IMR-90 (cell line): ENCODE data around the gene DHRS7. TPM values are rescaled to one million over a fixed set of nuclear protein-coding genes. Genes with fewer than 3 reads are reported as not detected.

ENCODE experiments used
- ATAC-seq: fragments of 200-7000 bp; cut with Tn5 transposase; 2 replicates; pipeline ENCODE4 v1.9.1; 2020; ENCODE audit warnings: low read depth, mild to moderate bottlenecking, moderate library complexity
- BruUV-seq: library from RNA; stranded (reverse); fragments of 400-500 nt; replicated peaks from 2 replicates; lab custom pipeline; 2021; lab: Mats Ljungman, UMichigan
- CTCF ChIA-PET: fragments of 300-600 bp; formaldehyde crosslinking; extraction: SDS; loops from one replicate; lab custom pipeline; 2021; ENCODE audit warnings: antibody characterized with exemption; lab: Yijun Ruan, JAX
- POLR2A ChIA-PET: fragments of 300-600 bp; sonication (Branson Sonifier 250); formaldehyde crosslinking; loops from one replicate; lab custom pipeline; 2022; ENCODE audit warnings: antibody characterized with exemption; ENCODE audit not compliant: unreplicated experiment; lab: Charles Lee
- DNase-seq: peaks from one replicate; pipeline ENCODE4 v3.0.0; 2013
- H2AFZ ChIP-seq: replicated peaks from 2 replicates; pipeline ENCODE3; 2013; ENCODE audit warnings: low read length, mild to moderate bottlenecking; ENCODE audit not compliant: poor library complexity
- H2AK5ac ChIP-seq: 2 replicates; pipeline ENCODE4 v1.6.1; 2013; ENCODE audit warnings: low read depth, low read length, inconsistent platforms
- H2AK9ac ChIP-seq: replicated peaks from 2 replicates; pipeline ENCODE3; 2013; ENCODE audit warnings: mild to moderate bottlenecking, low read depth, low read length, moderate library complexity; ENCODE audit not compliant: poor library complexity
- H2BK120ac ChIP-seq: 2 replicates; pipeline ENCODE4 v1.6.1; 2013; ENCODE audit warnings: low read depth, low read length, inconsistent platforms
- H2BK15ac ChIP-seq: 3 replicates; pipeline ENCODE4 v1.6.1; 2013; ENCODE audit warnings: low read depth, low read length, inconsistent platforms
- H2BK20ac ChIP-seq: 2 replicates; pipeline ENCODE4 v1.6.1; 2013; ENCODE audit warnings: low read depth, mild to moderate bottlenecking, inconsistent platforms, low read length, moderate library complexity
- H2BK5ac ChIP-seq: 2 replicates; pipeline ENCODE4 v1.6.1; 2013; ENCODE audit warnings: mild to moderate bottlenecking, low read depth, low read length, inconsistent platforms; ENCODE audit not compliant: poor library complexity, severe bottlenecking
- H3K14ac ChIP-seq: replicated peaks from 2 replicates; pipeline ENCODE4 v1.6.1; 2013; ENCODE audit warnings: low read depth, low read length, inconsistent platforms
- H3K18ac ChIP-seq: 2 replicates; pipeline ENCODE4 v1.6.1; 2013; ENCODE audit warnings: low read depth, low read length, control low read depth
- H3K23ac ChIP-seq: 2 replicates; pipeline ENCODE4 v1.6.1; 2013; ENCODE audit warnings: low read depth, low read length, inconsistent platforms
- H3K27ac ChIP-seq: 2 replicates; pipeline ENCODE4 v1.5.1; 2013; ENCODE audit warnings: mild to moderate bottlenecking, control low read depth, low read length; ENCODE audit not compliant: insufficient read depth
- H3K27me3 ChIP-seq: 2 replicates; pipeline ENCODE4 v1.6.1; 2013; ENCODE audit warnings: low read length; ENCODE audit not compliant: control insufficient read depth, insufficient read depth
- H3K36me3 ChIP-seq: 2 replicates; pipeline ENCODE4 v1.6.1; 2013; ENCODE audit warnings: low read length, mixed read lengths; ENCODE audit not compliant: control insufficient read depth, insufficient read depth
- H3K4ac ChIP-seq: 2 replicates; pipeline ENCODE4 v1.6.1; 2013; ENCODE audit warnings: low read depth, low read length, inconsistent platforms
- H3K4me1 ChIP-seq: 2 replicates; pipeline ENCODE4 v1.6.1; 2013; ENCODE audit warnings: low read length, mixed read lengths; ENCODE audit not compliant: control insufficient read depth, insufficient read depth
- H3K4me2 ChIP-seq: 2 replicates; pipeline ENCODE4 v1.6.1; 2013; ENCODE audit warnings: low read depth, mild to moderate bottlenecking, control low read depth, low read length, moderate library complexity
- H3K4me3 ChIP-seq: 2 replicates; pipeline ENCODE4 v1.5.1; 2013; ENCODE audit warnings: low read depth, mild to moderate bottlenecking, control low read depth, low read length, moderate library complexity; ENCODE audit not compliant: insufficient read depth
- H3K56ac ChIP-seq: 2 replicates; pipeline ENCODE4 v1.6.1; 2013; ENCODE audit warnings: low read length, inconsistent platforms; ENCODE audit not compliant: insufficient read depth; ENCODE audit errors: extremely low read depth
- H3K79me1 ChIP-seq, 2 experiments: 2 replicates each; pipeline ENCODE4 v1.6.1; 2013; ENCODE audit warnings: low read length in 2 of 2, inconsistent platforms in 1 of 2, low read depth in 1 of 2
- H3K9ac ChIP-seq: 2 replicates; pipeline ENCODE4 v1.6.1; 2013; ENCODE audit warnings: low read depth, low read length, control low read depth
- H3K9me1 ChIP-seq: 2 replicates; pipeline ENCODE4 v1.6.1; 2013; ENCODE audit warnings: low read length, inconsistent platforms; ENCODE audit not compliant: insufficient read depth
- H3K9me3 ChIP-seq: 2 replicates; pipeline ENCODE4 v1.6.1; 2013; ENCODE audit warnings: low read length; ENCODE audit not compliant: control insufficient read depth, insufficient read depth
- H4K20me1 ChIP-seq: 2 replicates; pipeline ENCODE4 v1.6.1; 2013; ENCODE audit warnings: low read length, inconsistent platforms; ENCODE audit not compliant: insufficient read depth
- H4K5ac ChIP-seq: 2 replicates; pipeline ENCODE4 v1.6.1; 2013; ENCODE audit warnings: mild to moderate bottlenecking, low read depth, low read length, control low read depth
- H4K8ac ChIP-seq, 2 experiments: 2 replicates each; pipeline ENCODE4 v1.6.1; 2013; ENCODE audit warnings: low read depth in 2 of 2, low read length in 2 of 2, control low read depth in 1 of 2, inconsistent platforms in 1 of 2
- H4K91ac ChIP-seq: 2 replicates; pipeline ENCODE4 v1.6.1; 2013; ENCODE audit warnings: low read depth, low read length, inconsistent platforms; ENCODE audit not compliant: insufficient read depth
- BHLHE40 ChIP-seq: fragments of 150-350 bp; IDR thresholded peaks from 2 replicates; pipeline ENCODE4 v1.6.1; 2016; ENCODE audit warnings: mild to moderate bottlenecking, low read depth, low read length
- CEBPB ChIP-seq: IDR thresholded peaks from 2 replicates; pipeline ENCODE4 v1.6.1; 2012; ENCODE audit warnings: low read depth, low read length, improper control_type of control experiment
- MXI1 ChIP-seq: IDR thresholded peaks from 2 replicates; pipeline ENCODE4 v1.6.1; 2012; ENCODE audit warnings: low read depth, mild to moderate bottlenecking, low read length, moderate library complexity, borderline replicate concordance
- POLR2A ChIP-seq: IDR thresholded peaks from 2 replicates; pipeline ENCODE4 v1.6.1; 2012; ENCODE audit warnings: mild to moderate bottlenecking, low read depth, low read length
- RCOR1 ChIP-seq: IDR thresholded peaks from 2 replicates; pipeline ENCODE4 v1.6.1; 2012; ENCODE audit warnings: mild to moderate bottlenecking, low read length, improper control_type of control experiment; ENCODE audit not compliant: insufficient replicate concordance
- WGBS, 2 experiments: methylation state at CpG; one replicate each; pipeline versions ENCODE4 v1.1.5 to v1.1.7; 2013; ENCODE audit warnings: missing lambda C conversion rate in 2 of 2; ENCODE audit not compliant: insufficient read length in 1 of 2; ENCODE audit errors: extremely low coverage in 2 of 2; 5-methylcytosine and 5-hydroxymethylcytosine counted together
- dilution Hi-C: fragments of 300-500 bp; cut with HindIII; formaldehyde crosslinking; loops from one replicate; pipeline ENCODE4 v1.14.3; 2018; ENCODE audit warnings: low sequenced_read_pairs; ENCODE audit not compliant: unreplicated experiment
- in situ Hi-C: fragments of 300-500 bp; cut with MboI; formaldehyde crosslinking; loops from 3 replicates; pipeline ENCODE4 v1.14.3; 2019; ENCODE audit warnings: low sequenced_read_pairs, inconsistent platforms, mixed read lengths
- intact Hi-C: fragments of 100-400 bp; cut with micrococcal nuclease; formaldehyde crosslinking; loops from 2 replicates; pipeline ENCODE4 v1.10.0; 2022
- polyA plus RNA-seq, 3 experiments: library from polyadenylated mRNA; depleted of rRNA; stranded (reverse); fragments of >200 nt; gene quantifications; 2 replicates each; pipeline ENCODE4 v1.2.3, GENCODE V29; 2012; ENCODE audit warnings: low replicate concordance in 1 of 3
- total RNA-seq: library from RNA; depleted of rRNA; stranded (reverse); fragments of >200 nt; gene quantifications from 2 replicates; pipeline ENCODE4 v1.2.3, GENCODE V29; 2012
- TF ChIP-seq, protein P1 (sequence below): fragments of 150-350 bp; IDR thresholded peaks from 2 replicates; pipeline ENCODE4 v1.6.1; 2016; ENCODE audit warnings: low read depth, mild to moderate bottlenecking, low read length, moderate library complexity, borderline replicate concordance
- TF ChIP-seq, protein P2 (sequence below): conservative IDR thresholded peaks from 2 replicates; pipeline ENCODE4 v1.5.1; 2012; ENCODE audit warnings: mild to moderate bottlenecking, low read depth, low read length, improper control_type of control experiment

Gene DHRS7
- total and polyA plus RNA-seq, 2 of the 4 experiments (the other 2 are of a cell fraction): 30.3 to 50.2 TPM

DNA sequence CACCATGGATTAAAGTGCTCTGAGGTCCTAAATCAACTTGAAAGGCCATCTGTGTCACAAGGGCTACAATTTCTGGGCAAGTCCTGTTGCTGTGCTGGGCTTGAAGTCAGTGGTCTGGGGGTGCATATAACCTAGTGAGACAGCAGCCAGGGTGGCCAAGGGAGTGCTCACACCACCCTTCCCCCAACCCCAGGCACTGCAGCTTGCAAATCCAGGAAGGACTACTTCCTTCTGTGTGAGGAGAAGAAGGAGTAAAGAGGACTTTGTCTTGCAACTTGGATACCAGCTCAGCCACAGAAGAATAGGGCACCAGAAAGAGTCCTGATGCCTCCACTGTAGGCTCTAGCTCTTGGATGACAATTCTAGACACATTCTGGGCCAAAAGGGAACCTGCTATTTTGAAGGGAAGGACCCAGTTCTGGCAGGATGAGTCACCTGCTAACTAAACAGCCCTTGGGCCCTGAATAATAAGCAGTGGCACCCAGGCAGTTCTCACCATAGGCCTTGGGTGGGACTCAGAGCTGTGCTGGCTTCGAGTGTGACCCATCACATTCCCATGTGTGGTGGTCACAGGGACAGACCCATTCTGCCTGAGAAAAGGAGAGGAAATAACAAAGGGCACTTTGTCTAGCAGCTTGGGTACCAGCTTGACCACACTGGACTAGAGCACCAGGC lies 32.6 kb upstream of the DHRS7 start:
- ATAC-seq (no peak), DNase-seq (no peak)
- Histone ChIP-seq H3K4me3 (no peak overlapping the region), H4K20me1 (no peaks in the 10 kb centered on the region), H3K9ac (no peak overlapping the region), H3K4ac (no peak overlapping the region), H3K14ac (no peak overlapping the region), H3K4me1 (no peaks in the 10 kb centered on the region), H4K8ac (no peak overlapping the region), H2AFZ (peak overlapping the region; percentile 23), H3K18ac (no peak overlapping the region), H2BK120ac (no peak overlapping the region), H3K27ac (no peak overlapping the region), H2BK5ac (no peak overlapping the region), H3K9me3 (no peaks in the 10 kb centered on the region), H2AK9ac (no peak overlapping the region), H4K5ac (no peak overlapping the region), H2AK5ac (no peak overlapping the region), H4K91ac (no peak overlapping the region), H2BK20ac (no peak overlapping the region), H3K27me3 (peaks cover 5% of the 10 kb centered on the region), H3K79me1 (no peaks in the 10 kb centered on the region), H2BK15ac (no peak overlapping the region), H3K36me3 (no peaks in the 10 kb centered on the region), H3K4me2 (no peak overlapping the region), H3K56ac (no peak overlapping the region), H3K23ac (no peak overlapping the region), H3K9me1 (no peaks in the 10 kb centered on the region)
- in situ Hi-C loops: no loop called here
- intact Hi-C loops: no loop called here
- ChIA-PET CTCF (no interaction called here), POLR2A (no interaction called here)
- 40% methylated on average over 1 of the region's 1 CpG; no CpG with 5 or more reads in 1 of the 2 experiments for WGBS, 2 experiments
- dilution Hi-C loops: no loop called here
- TF ChIP-seq POLR2A (no peak), CEBPB (no peak), RCOR1 (no peak), BHLHE40 (no peak), MXI1 (no peak)
- TF ChIP-seq, protein P1, sequence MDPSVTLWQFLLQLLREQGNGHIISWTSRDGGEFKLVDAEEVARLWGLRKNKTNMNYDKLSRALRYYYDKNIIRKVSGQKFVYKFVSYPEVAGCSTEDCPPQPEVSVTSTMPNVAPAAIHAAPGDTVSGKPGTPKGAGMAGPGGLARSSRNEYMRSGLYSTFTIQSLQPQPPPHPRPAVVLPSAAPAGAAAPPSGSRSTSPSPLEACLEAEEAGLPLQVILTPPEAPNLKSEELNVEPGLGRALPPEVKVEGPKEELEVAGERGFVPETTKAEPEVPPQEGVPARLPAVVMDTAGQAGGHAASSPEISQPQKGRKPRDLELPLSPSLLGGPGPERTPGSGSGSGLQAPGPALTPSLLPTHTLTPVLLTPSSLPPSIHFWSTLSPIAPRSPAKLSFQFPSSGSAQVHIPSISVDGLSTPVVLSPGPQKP: no peak
- TF ChIP-seq, protein P2, sequence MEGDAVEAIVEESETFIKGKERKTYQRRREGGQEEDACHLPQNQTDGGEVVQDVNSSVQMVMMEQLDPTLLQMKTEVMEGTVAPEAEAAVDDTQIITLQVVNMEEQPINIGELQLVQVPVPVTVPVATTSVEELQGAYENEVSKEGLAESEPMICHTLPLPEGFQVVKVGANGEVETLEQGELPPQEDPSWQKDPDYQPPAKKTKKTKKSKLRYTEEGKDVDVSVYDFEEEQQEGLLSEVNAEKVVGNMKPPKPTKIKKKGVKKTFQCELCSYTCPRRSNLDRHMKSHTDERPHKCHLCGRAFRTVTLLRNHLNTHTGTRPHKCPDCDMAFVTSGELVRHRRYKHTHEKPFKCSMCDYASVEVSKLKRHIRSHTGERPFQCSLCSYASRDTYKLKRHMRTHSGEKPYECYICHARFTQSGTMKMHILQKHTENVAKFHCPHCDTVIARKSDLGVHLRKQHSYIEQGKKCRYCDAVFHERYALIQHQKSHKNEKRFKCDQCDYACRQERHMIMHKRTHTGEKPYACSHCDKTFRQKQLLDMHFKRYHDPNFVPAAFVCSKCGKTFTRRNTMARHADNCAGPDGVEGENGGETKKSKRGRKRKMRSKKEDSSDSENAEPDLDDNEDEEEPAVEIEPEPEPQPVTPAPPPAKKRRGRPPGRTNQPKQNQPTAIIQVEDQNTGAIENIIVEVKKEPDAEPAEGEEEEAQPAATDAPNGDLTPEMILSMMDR: no peak
- no TSS peak for BruUV-seq
